ENCODE data around the gene GFPT2.

The GFPT2 gene

GRCh38 chr5:180353048-180353979 lies at the start of gene GFPT2:
Gene GFPT2 (minus strand): TSS chr5:180353336. CDS start chr5:180353217, 119 bp downstream.
- peak; percentile 66 for DNase-seq

- DNase-seq, result no peak
These were observed 49.6 kb upstream of the GFPT2 start for GRCh38 chr5:180402716-180403115.

GRCh38 chr5:180401229-180401907 lies 48.2 kb upstream of the GFPT2 start:
- no peak for DNase-seq

- DNase-seq, result no peak
These were observed 47.3 kb upstream of the GFPT2 start for GRCh38 chr5:180400416-180400815.

GRCh38 chr5:180399401-180400215 lies 46.5 kb upstream of the GFPT2 start:
- no peak for DNase-seq

GRCh38 chr5:180396926-180397325 lies 43.8 kb upstream of the GFPT2 start:
- no peak for DNase-seq

- no peak for DNase-seq
These were observed 42.6 kb upstream of the GFPT2 start for GRCh38 chr5:180395540-180396274.

- DNase-seq, result no peak
These were observed 41.0 kb upstream of the GFPT2 start for GRCh38 chr5:180394031-180394636.

GRCh38 chr5:180391276-180391675 lies 38.1 kb upstream of the GFPT2 start:
- no peak for DNase-seq

GRCh38 chr5:180390441-180391190 lies 37.5 kb upstream of the GFPT2 start:
- DNase-seq, result no peak

- DNase-seq, result no peak
These were observed 36.3 kb upstream of the GFPT2 start for GRCh38 chr5:180389252-180390101.

- DNase-seq, result no peak
These were observed 34.7 kb upstream of the GFPT2 start for GRCh38 chr5:180387798-180388197.

- DNase-seq, result no peak
These were observed 29.8 kb upstream of the GFPT2 start for GRCh38 chr5:180382926-180383325.

- DNase-seq, result no peak
These were observed 28.8 kb upstream of the GFPT2 start for GRCh38 chr5:180381851-180382480.

GRCh38 chr5:180381428-180381827 lies 28.3 kb upstream of the GFPT2 start:
- DNase-seq, result no peak

GRCh38 chr5:180380856-180381255 lies 27.7 kb upstream of the GFPT2 start:
- DNase-seq, result no peak

- no peak for DNase-seq
These were observed 27.3 kb upstream of the GFPT2 start for GRCh38 chr5:180380441-180380840.

- no peak for DNase-seq
These were observed 26.4 kb upstream of the GFPT2 start for GRCh38 chr5:180379355-180380070.
